HG02840 (cell line): ENCODE data around the gene ASB10.

ENCODE experiments used
- ATAC-seq: cut with Tn5 transposase; IDR thresholded peaks from one replicate; pipeline ENCODE4 v1.9.1; 2021; ENCODE audit warnings: mild to moderate bottlenecking, moderate library complexity, moderate number of reproducible peaks; ENCODE audit not compliant: unreplicated experiment, low FRiP score

ASB10 gene

GRCh38 chr7:151211155-151211772, 24.2 kb upstream of the ASB10 start:
- no peak for ATAC-seq

- no peak for ATAC-seq
Measured at GRCh38 chr7:151210087-151210854, 23.2 kb upstream of the ASB10 start, which contains the start of gene H2BK1. TSS of gene H2BK1 (minus strand) at chr7:151210488. CDS start at chr7:151210318, 170 bp downstream.

- no peak for ATAC-seq
Measured at GRCh38 chr7:151209588-151209987, 22.5 kb upstream of the ASB10 start.

GRCh38 chr7:151208253-151208862, 21.3 kb upstream of the ASB10 start:
- no peak for ATAC-seq

GRCh38 chr7:151207804-151208203, 20.8 kb upstream of the ASB10 start:
- no peak for ATAC-seq

GRCh38 chr7:151207315-151207714, 20.3 kb upstream of the ASB10 start:
- ATAC-seq = no peak

GRCh38 chr7:151206914-151207313, 19.9 kb upstream of the ASB10 start:
- ATAC-seq = no peak

- ATAC-seq = no peak
Measured at GRCh38 chr7:151205730-151206129, 18.7 kb upstream of the ASB10 start.

GRCh38 chr7:151204383-151205032, 17.5 kb upstream of the ASB10 start:
- ATAC-seq = no peak

GRCh38 chr7:151202836-151203235, 15.8 kb upstream of the ASB10 start:
- ATAC-seq = no peak

- ATAC-seq = no peak
Measured at GRCh38 chr7:151201751-151202150, 14.7 kb upstream of the ASB10 start.

- ATAC-seq = no peak
Measured at GRCh38 chr7:151201344-151201743, 14.3 kb upstream of the ASB10 start.

GRCh38 chr7:151198945-151199848, 12.1 kb upstream of the ASB10 start:
- ATAC-seq = no peak

- ATAC-seq = no peak
Measured at GRCh38 chr7:151197932-151198331, 10.9 kb upstream of the ASB10 start.

- no peak for ATAC-seq
Measured at GRCh38 chr7:151195616-151196450, 8.8 kb upstream of the ASB10 start.

- no peak for ATAC-seq
Measured at GRCh38 chr7:151194188-151194587, 7.1 kb upstream of the ASB10 start.

GRCh38 chr7:151193203-151193978, 6.3 kb upstream of the ASB10 start:
- ATAC-seq = no peak

GRCh38 chr7:151192002-151192539, 5.0 kb upstream of the ASB10 start:
- ATAC-seq = no peak
